Stimulated activated CD8-positive, alpha-beta memory T cell treated with anti-CD3 and anti-CD28 coated beads, Interleukin-15, amount 100 ng/mL, for 24 hours (primary cell): Measurements from ENCODE around the gene PDE7B.
"Not testable (repeated sequence)": the region's sequence is repeated elsewhere in the genome, so short reads cannot be mapped to it uniquely, and the experiment has no call there.

Source experiments
- DNase-seq: peaks from one replicate; pipeline ENCODE4 v3.0.0-alpha.2; 2020; ENCODE audit warnings: low read depth

The PDE7B gene

GRCh38 chr6:135850882-135851281 is 619 bp upstream of the PDE7B start:
- DNase-seq = no peak

GRCh38 chr6:135852746-135853145 is 1.2 kb downstream of the PDE7B start:
- no peak for DNase-seq

- no peak for DNase-seq
These were observed 1.7 kb downstream of the PDE7B start for GRCh38 chr6:135853227-135853626.

GRCh38 chr6:135853986-135854385 is 2.5 kb downstream of the PDE7B start:
- DNase-seq = no peak

DNA sequence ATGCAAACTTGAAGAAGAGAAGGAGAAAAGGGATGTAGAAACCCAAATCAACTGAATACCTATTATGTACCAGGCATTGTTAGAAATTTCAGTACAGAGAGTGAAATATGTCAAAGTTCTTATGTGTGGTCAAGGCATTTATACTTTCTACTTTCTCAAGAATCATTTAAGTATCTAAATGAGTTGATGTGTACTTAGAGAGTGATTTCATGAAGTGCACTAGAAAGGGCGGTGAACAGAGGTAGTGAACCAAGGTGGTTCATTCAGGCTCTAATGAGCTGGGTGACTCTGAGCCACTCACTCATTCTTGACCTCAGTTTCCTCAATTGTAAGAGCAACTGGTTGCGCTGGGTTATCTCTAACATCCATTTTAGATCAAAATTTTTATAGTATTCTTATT is 3.3 kb downstream of the PDE7B start:
- no peak for DNase-seq

DNA sequence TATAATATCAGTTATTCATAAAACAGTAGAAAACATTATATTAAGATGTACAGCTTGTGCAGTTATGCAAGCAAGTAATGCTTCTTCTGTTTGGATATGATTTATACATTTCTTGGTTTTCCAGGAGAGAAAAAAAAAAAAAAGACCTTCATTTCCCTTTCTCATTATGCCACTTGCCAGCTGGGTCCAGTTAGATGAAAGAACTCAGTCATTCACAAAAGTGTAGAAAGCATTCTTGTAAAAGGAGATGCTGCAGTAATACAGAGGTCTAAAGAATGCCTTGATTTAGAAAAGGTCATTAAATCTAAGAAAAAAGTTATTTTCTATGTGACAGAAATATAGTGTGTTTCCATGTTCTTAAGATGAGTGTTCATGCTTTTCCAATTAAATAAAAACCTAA is 7.4 kb downstream of the PDE7B start:
- DNase-seq = no peak

DNA sequence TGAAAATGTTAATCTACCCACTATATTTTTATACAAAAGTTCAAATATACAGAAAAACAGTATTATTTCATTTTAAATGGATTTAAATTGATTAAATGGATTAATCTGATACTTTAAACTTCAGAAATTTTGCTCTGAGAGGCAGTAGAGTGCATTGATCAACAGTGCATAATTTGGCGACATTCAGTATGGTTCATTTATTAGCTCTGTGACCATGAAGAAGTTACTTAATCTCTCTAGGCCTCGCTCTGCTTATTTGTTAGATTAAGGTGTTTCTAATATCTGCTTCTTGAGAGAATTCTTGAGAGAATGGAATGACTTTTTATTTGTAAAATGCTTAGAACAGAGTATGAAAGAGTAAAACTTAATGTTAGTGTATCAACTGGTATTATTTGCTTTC is 8.9 kb downstream of the PDE7B start:
- no peak for DNase-seq

DNA sequence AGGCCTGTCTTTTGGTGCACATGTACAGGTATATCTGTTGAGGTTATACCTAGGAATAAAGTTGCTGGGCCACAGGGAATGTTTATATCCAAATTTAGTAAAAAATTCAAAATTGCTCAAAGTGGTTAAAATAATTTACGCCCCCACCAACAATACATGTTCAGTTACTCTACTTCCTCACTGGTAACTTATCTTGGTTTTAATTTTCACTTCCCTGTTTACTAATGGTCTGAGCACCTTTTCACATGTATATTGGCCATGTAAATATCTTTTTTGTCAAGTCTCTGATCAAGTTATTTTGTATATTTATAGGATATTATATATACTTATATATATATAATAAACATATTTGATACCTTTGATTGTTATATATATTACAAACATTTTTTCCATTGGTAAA is 9.7 kb downstream of the PDE7B start:
- DNase-seq = no peak

GRCh38 chr6:135864929-135865328 is 13.4 kb downstream of the PDE7B start:
- DNase-seq = not testable (repeated sequence)

GRCh38 chr6:135866445-135867123 is 15.1 kb downstream of the PDE7B start:
- DNase-seq = no peak

DNA sequence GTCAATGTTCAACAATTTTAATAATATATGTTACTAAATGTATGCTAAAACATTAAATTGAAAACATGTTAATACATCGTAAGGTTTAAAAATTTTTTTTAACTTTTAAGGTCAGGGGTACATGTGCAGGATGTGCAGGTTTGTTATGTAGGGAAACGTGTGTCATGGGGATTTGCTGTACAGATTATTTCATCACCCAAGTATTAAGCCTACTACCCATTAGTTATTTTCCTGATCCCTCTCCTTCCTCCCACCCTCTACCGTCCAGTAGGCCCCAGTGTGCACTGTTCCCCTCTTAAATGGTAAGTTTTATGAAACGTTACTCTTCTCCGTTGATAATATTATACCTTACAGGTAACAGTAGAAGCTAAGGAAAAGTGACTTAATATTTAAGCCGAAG is 15.8 kb downstream of the PDE7B start:
- DNase-seq = no peak

GRCh38 chr6:135869857-135870256 is 18.4 kb downstream of the PDE7B start:
- no peak for DNase-seq

GRCh38 chr6:135870722-135871121 is 19.2 kb downstream of the PDE7B start:
- DNase-seq = no peak

GRCh38 chr6:135871296-135871695 is 19.8 kb downstream of the PDE7B start:
- DNase-seq = no peak

DNA sequence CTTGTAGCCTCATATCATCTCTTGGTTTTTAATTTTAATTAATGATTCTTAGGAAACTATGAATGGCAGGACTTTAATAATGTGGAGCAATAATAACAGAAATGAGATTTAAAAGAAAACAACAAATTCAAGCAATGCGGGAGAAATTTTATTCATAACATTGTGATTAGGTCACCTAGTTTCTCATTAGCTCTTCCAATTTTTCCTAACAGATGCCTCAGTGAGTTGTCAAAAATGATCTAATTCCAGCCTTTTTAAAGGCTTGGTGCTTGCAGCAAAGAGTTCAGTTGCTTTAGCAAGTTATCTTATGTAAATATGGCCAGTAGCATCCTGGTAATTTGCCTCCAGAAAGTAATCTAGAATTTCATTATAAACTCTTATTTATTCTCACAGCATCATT is 20.4 kb downstream of the PDE7B start:
- no peak for DNase-seq

- DNase-seq = no peak
These were observed 23.9 kb downstream of the PDE7B start for GRCh38 chr6:135875446-135875845.

- DNase-seq = no peak
These were observed 24.6 kb downstream of the PDE7B start for GRCh38 chr6:135876058-135876457.

DNA sequence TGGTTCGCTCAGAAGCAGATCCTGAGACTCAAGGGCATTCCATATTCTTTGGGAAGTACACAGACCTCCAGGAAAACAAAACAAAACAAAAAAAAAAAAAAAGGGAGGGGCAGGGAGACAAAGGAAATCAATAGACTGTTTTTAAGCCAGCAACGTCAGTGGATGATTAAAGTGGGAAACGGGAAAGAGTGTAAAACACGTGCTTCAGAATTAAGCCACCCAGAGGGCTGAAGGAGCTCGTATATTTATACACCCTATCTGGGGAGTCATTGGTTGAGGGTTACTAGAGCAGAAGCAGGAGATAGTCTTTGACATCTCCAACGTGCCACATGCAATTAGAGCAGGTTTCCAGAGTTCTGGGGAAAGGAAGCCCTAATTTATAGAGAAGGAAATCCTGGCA is 26.2 kb downstream of the PDE7B start:
- DNase-seq = no peak

DNA sequence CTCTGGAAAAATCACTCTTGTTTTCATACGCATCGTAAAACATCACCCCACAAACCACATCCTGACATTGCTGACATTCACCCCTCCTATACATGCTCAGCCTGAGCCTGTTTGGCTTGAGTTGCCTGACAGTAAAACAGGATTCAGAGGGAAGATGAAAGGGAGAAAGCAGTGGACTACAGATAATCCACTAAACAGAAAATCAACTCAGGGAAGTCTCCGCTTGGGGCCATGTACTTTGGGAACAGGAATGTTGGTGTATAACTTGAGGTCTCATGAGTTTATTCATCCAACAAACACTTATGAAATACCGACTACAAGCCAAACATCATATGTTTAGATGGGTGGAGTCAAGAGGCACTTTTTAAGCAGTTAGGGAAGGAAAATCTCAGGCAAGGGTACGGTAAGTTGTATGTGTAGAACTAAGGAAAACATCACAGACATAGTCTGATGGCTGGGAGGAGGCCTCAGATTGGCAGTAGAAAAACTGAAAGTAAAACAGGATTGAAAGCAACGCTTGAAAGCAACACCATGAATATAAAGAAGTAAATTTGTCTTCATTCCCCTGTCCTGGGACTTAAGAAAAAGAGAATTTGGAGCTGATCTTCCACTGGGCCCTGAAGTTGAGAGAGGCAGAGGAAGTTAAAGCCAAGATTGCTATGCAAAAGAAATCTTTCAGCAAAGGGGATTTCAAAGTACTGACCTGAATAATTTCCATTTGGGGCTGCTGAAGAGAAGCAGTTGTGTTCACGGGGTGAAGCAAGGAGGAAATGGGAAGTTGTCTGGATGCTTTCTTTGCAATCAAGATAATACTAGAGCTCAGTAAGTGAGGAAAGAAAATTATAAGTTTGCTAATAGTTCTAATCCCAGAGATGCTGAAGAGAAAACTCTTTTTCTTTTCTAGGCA is 28.8 kb downstream of the PDE7B start:
- no peak for DNase-seq

- no peak for DNase-seq
These were observed 31.5 kb downstream of the PDE7B start for GRCh38 chr6:135883045-135883444.

DNA sequence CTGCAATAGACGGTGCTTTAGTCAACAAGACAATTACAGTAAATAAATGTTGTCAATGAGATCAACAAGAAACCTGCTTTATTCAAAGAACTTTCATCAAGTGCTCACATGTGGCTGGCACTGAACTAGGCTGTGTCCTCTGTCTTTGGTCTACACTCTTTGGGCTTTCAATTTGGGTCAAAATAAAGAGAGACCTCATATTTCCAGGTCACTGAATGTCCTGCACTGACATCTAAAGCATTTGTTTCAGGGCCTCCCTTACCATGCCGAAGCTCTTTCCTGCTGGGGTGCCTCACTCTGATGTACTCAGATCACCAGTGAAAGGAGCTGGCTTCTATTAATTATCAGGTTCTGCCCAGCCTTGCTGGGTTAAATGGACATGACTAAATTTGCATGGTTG is 32.0 kb downstream of the PDE7B start:
- DNase-seq = no peak

DNA sequence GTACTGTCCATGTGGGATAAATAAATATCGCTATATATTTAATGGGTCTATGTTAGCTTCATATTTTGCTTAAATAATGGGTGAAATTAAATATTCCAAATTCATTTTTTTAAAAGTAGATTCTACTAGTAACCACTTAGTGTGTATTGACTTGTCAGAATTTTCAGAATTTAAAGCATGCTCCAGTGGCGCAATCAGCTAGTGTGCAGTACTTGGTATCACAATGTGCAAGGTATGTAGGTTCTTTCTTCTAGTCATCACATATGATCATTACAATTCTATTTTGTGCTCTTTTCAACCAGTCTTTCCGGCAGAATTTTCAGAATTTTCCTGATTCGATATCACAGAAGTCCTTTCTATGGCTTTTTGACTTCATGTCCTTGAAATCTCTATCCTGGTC is 32.6 kb downstream of the PDE7B start:
- DNase-seq = no peak

GRCh38 chr6:135887069-135887468 is 35.6 kb downstream of the PDE7B start:
- no peak for DNase-seq

GRCh38 chr6:135888818-135889217 is 37.3 kb downstream of the PDE7B start:
- no peak for DNase-seq
